BJ (cell line): Measurements from ENCODE around the gene RTN4R. TPM values are rescaled to one million over a fixed set of nuclear protein-coding genes. Genes with fewer than 3 reads are reported as not detected.

ENCODE experiments used
- CTCF ChIA-PET: fragments of 350-600 bp; formaldehyde crosslinking; extraction: SDS; loops from one replicate; lab custom pipeline; 2021; ENCODE audit warnings: antibody characterized with exemption, inconsistent platforms; lab: Yijun Ruan, JAX
- POLR2A ChIA-PET: fragments of 300-600 bp; sonication (Branson Sonifier 250); formaldehyde crosslinking; extraction: SDS; loops from one replicate; lab custom pipeline; 2021; ENCODE audit warnings: antibody characterized with exemption; lab: Charles Lee
- DNase-seq: peaks from one replicate; pipeline ENCODE4 v3.0.0-alpha.2; 2011; ENCODE audit warnings: low read depth
- H3K27me3 ChIP-seq: 2 replicates; pipeline ENCODE4 v1.6.0; 2011; ENCODE audit warnings: low read length; ENCODE audit not compliant: control insufficient read depth, insufficient read depth
- H3K36me3 ChIP-seq: 2 replicates; pipeline ENCODE4 v1.5.1; 2011; ENCODE audit warnings: low read length; ENCODE audit not compliant: control insufficient read depth, insufficient read depth
- H3K4me3 ChIP-seq: 2 replicates; pipeline ENCODE4 v1.5.1; 2011; ENCODE audit warnings: low read depth, mild to moderate bottlenecking, control low read depth, low read length
- polyA plus RNA-seq: library from polyadenylated mRNA; depleted of rRNA; stranded (reverse); fragments of >200 nt; gene quantifications from 2 replicates; pipeline ENCODE4 v1.2.3, GENCODE V29; 2011
- TF ChIP-seq, protein P1 (sequence below): IDR thresholded peaks from 2 replicates; pipeline ENCODE4 v1.5.1; 2011; ENCODE audit warnings: low read depth, mild to moderate bottlenecking, control low read depth, inconsistent platforms, low read length, moderate library complexity; ENCODE audit not compliant: insufficient read depth

The RTN4R gene
- polyA plus RNA-seq, 1 experiment: 0.77 TPM

- TF ChIP-seq, protein P1, sequence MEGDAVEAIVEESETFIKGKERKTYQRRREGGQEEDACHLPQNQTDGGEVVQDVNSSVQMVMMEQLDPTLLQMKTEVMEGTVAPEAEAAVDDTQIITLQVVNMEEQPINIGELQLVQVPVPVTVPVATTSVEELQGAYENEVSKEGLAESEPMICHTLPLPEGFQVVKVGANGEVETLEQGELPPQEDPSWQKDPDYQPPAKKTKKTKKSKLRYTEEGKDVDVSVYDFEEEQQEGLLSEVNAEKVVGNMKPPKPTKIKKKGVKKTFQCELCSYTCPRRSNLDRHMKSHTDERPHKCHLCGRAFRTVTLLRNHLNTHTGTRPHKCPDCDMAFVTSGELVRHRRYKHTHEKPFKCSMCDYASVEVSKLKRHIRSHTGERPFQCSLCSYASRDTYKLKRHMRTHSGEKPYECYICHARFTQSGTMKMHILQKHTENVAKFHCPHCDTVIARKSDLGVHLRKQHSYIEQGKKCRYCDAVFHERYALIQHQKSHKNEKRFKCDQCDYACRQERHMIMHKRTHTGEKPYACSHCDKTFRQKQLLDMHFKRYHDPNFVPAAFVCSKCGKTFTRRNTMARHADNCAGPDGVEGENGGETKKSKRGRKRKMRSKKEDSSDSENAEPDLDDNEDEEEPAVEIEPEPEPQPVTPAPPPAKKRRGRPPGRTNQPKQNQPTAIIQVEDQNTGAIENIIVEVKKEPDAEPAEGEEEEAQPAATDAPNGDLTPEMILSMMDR: no peak
- CTCF ChIA-PET: interaction anchor here (1.0 kb wide), 1 partner anchor 42 kb away, joined by 5 read pairs; no protein-coding TSS in a partner anchor
- Histone ChIP-seq H3K4me3 (no peak overlapping the region), H3K27me3 (peaks cover 8% of the 10 kb centered on the region), H3K36me3 (no peaks in the 10 kb centered on the region)
- POLR2A ChIA-PET: no interaction called here
- DNase-seq: no peak
Observed at GRCh38 chr22:20196094-20196842, 71.8 kb downstream of the RTN4R start.

- H3K4me3 ChIP-seq: no peak overlapping the region
- peaks cover 8% of the 10 kb centered on the region for H3K27me3 ChIP-seq
- POLR2A ChIA-PET: no interaction called here
- TF ChIP-seq, protein P1: no peak
- no peak for DNase-seq
- CTCF ChIA-PET: no interaction called here
- no peaks in the 10 kb centered on the region for H3K36me3 ChIP-seq
Observed at GRCh38 chr22:20194681-20195593, 73.2 kb downstream of the RTN4R start.

DNA sequence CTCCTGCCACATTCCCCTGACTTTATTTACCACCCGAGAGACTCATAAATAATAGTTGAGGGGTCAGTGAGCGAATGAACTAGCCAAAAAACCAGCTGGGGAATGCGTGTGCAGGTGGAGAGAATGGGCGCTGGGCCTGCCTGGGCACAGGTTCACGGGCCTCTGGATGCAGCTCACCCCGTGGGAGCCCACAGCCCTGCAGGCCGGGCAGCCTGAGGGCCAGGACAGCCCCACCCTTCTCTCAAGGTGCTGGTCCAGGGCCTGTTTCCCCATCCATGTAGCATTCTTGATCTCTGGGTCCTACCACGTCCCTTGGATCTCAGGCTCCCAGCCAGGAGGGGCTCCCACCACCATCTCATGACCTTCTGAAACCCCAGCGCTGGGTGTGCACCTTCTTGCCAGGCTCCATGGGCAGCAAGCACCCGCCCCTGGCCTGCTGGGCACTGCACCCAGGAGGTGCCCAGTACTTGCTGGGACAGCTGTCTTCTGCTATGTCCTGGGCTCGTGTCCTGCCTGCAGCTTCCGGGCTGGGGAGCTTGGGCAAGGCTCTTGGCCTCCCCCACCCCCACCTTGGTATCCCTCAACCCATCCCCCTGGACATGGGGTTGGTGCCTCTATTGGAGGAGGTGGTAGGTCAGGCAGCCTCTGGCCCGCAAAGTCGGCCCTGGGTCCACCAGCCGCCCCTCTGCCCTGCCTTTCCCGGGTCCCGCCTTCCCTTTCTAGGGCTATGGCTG is 74.2 kb downstream of the RTN4R start:
- DNase-seq: no peak
- Histone ChIP-seq H3K36me3 (no peaks in the 10 kb centered on the region), H3K27me3 (peaks cover 4% of the 10 kb centered on the region), H3K4me3 (no peak overlapping the region)
- TF ChIP-seq, protein P1: no peak
- POLR2A ChIA-PET: no interaction called here
- CTCF ChIA-PET: interaction anchor here (1.6 kb wide), 1 partner anchor 17 kb away, joined by 3 read pairs; no protein-coding TSS in a partner anchor

GRCh38 chr22:20192972-20193760 is 75.0 kb downstream of the RTN4R start:
- TF ChIP-seq, protein P1: no peak
- ChIA-PET POLR2A (no interaction called here), CTCF (interaction anchor here (1.6 kb wide), 1 partner anchor 18 kb away, joined by 3 read pairs; no protein-coding TSS in a partner anchor)
- Histone ChIP-seq H3K27me3 (peaks cover 2% of the 10 kb centered on the region; the same call in 1 of the 2 replicates), H3K4me3 (no peak overlapping the region), H3K36me3 (no peaks in the 10 kb centered on the region)
- no peak for DNase-seq
